Brain microvascular endothelial cell (primary cell): ENCODE data around the gene PIN4.

ENCODE experiments used
- DNase-seq: peaks from one replicate; pipeline ENCODE4 v3.0.0-alpha.2; 2020
- H3K27ac ChIP-seq: fragments of 250-450 bp; sonication (Bioruptor Pico); 2 replicates; pipeline ENCODE4 v1.5.1; 2020; ENCODE audit warnings: mild to moderate bottlenecking, moderate library complexity
- H3K27me3 ChIP-seq: fragments of 250-450 bp; sonication (Bioruptor Pico); replicated peaks from 2 replicates; pipeline ENCODE4 v1.5.1; 2020; ENCODE audit warnings: mild to moderate bottlenecking
- H3K36me3 ChIP-seq: fragments of 250-450 bp; sonication (Bioruptor Pico); replicated peaks from 2 replicates; pipeline ENCODE4 v1.5.1; 2020; ENCODE audit warnings: mild to moderate bottlenecking
- H3K4me3 ChIP-seq: 2 replicates; pipeline ENCODE4 v1.5.1; 2011; ENCODE audit warnings: low read depth, mild to moderate bottlenecking, control low read depth, low read length, moderate library complexity
- in situ Hi-C: cut with HindIII; loops from 2 replicates; pipeline ENCODE4 v1.10.0; 2017; ENCODE audit warnings: low sequenced_read_pairs, low pct_ligation_motif_present
- TF ChIP-seq, protein P1 (sequence below): IDR thresholded peaks from 2 replicates; pipeline ENCODE4 v1.5.1; 2011; ENCODE audit warnings: low read depth, mild to moderate bottlenecking, moderate library complexity, low read length, control low read depth, inconsistent platforms; ENCODE audit errors: missing control alignments

The PIN4 gene

DNA sequence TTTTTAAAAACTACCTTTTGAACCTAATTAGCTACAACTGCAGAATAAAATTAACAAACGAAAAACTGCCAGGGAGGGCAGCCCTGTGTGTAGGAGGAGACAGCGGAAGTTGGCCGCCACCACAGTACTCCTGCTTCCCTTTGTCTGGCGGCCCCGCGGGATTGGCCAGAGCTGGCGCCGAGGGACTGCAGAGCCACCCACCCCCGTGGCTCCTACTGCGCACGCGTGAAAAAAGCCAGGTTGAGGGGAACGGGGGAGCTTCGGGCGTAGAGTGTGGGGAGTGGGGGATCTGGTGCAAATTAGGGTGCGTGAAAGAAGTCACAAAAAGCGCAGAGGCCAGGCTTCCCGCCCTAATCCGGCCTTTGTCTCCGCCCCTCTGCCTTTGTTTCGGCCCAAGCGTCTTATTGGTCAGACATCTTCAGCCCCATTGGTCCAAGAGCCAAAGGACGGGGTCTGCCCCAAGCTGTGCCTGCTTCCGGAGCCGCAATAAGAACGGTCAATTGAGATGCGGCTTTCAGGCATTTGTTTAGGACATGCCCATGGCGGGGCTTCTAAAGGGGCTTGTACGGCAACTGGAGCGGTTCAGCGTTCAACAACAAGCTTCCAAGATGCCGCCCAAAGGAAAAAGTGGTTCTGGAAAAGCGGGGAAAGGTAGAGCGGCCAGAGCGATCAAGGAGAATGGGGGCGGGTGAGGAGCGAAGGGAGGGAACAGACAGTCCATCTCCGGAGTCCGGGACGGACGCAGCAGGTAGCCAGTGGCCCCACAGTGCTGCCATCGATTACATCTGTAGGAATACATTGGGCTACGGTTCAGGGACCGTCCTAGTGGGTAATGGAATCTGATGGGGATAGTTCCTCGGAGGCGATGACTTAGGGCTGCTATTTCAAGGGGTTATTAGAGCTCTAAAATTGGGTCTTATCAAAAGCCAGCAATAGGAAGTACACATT lies at the start of gene PIN4:
TSS of gene PIN4 (plus strand) at position 580 of the 948 bp plus-strand sequence. CDS start at position 609, 29 bp downstream.
- TF ChIP-seq, protein P1, sequence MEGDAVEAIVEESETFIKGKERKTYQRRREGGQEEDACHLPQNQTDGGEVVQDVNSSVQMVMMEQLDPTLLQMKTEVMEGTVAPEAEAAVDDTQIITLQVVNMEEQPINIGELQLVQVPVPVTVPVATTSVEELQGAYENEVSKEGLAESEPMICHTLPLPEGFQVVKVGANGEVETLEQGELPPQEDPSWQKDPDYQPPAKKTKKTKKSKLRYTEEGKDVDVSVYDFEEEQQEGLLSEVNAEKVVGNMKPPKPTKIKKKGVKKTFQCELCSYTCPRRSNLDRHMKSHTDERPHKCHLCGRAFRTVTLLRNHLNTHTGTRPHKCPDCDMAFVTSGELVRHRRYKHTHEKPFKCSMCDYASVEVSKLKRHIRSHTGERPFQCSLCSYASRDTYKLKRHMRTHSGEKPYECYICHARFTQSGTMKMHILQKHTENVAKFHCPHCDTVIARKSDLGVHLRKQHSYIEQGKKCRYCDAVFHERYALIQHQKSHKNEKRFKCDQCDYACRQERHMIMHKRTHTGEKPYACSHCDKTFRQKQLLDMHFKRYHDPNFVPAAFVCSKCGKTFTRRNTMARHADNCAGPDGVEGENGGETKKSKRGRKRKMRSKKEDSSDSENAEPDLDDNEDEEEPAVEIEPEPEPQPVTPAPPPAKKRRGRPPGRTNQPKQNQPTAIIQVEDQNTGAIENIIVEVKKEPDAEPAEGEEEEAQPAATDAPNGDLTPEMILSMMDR = no peak
- in situ Hi-C loops = no loop called here
- Histone ChIP-seq H3K36me3 (no peaks in the 10 kb centered on the region), H3K27me3 (no peaks in the 10 kb centered on the region), H3K27ac (peak within 1 kb of the TSS; percentile 80), H3K4me3 (peak within 1 kb of the TSS; percentile 83)
- DNase-seq = peak; percentile 96

DNA sequence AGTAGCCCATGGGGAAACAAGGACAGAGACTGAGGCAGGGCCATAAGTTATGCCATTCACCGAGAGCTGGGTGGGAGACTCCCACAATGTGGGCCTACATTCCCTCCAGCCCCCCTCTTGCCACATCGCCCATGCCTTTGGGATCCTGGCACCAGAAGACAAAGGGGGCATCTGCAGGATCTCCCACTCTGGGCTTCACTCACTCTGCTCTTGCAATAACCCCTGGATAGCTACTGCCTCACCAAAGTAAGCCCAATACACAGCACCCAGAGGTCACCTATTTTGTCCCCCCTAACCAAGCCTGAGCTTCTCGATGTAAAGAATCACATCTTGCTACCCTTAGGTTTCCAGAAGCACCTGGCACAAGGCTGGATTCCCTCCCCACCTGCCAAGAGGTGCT lies 49.1 kb upstream of the PIN4 start:
- in situ Hi-C loops = no loop called here
- H3K4me3 ChIP-seq = peak overlapping the region; percentile 35
- H3K27ac ChIP-seq = no peak overlapping the region
- TF ChIP-seq, protein P1 = no peak
- no peak for DNase-seq
- no peaks in the 10 kb centered on the region for H3K27me3 ChIP-seq
- H3K36me3 ChIP-seq = no peaks in the 10 kb centered on the region

DNA sequence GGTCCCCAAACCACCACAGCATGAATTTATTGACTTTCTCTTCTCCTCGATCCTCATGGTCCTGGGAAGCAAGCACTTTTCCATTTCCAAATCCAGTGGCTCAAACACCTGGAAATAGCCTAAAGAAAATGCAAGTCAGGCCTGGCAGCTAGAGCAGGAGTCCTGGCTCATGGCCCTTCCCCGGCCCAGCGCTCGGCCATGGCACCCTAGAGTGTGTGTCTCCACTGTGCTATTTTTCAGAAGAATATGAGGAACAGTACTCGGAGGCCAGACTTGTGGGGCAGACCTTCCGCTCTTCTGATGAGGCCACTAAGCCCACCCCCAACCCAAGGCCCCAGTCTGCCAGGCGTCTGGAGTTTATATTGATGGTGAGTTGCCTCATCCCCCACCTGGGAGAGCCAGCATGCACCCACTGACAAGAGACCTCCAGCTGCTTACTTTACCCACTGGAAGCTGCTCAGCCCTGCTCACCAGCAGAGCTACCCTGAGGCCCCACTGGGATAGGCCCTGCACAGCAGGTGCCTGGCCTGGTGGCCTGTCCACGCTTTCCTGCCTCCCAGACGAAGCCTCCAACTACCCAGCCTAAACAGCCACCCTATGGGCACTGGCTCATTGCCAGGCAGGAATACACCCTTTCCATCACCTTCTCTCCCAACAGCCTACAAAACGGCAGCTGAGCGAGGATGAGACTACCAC lies 47.6 kb upstream of the PIN4 start:
- in situ Hi-C loops = no loop called here
- TF ChIP-seq, protein P1 = no peak
- H3K27ac ChIP-seq = no peak overlapping the region

DNA sequence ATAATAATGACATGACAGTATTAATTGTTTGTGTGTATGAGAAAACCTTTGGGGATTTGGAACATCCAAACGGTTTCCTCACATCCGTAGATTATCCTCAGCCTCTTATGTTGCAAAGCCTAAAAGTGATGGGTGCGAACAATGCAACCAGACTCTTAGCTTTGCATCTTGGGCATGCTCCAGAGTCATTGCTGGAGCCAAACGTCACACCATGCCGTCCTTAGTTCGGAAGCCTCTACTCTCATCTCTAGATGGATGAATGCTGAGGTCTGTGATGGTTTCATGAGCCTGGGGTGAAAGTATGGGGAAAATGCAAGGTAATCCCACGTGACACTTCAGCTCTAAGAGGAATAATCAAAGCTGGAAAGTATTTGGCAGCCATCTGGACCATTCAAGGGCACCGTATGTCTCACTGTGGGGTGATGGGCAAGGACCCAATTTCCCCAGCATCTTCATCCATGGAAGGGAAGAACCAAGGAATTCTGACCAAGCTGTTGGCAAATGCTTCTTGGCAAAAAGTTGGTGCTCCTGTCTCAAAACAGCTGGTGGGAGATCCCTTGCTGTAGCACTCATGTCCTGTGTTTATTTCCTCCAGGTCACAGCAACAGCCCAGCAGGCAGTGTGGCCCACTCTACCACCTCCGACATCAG lies 43.6 kb upstream of the PIN4 start:
- Histone ChIP-seq H3K4me3 (no peak overlapping the region), H3K36me3 (no peaks in the 10 kb centered on the region), H3K27me3 (peaks cover 4% of the 10 kb centered on the region), H3K27ac (no peak overlapping the region)
- TF ChIP-seq, protein P1 = no peak
- in situ Hi-C loops = no loop called here
- DNase-seq = no peak

More for the DNA sequence above, 47.6 kb upstream of the PIN4 start:
- DNase-seq = no peak
- H3K4me3 ChIP-seq = no peak overlapping the region
- H3K36me3 ChIP-seq = no peaks in the 10 kb centered on the region
- no peaks in the 10 kb centered on the region for H3K27me3 ChIP-seq

DNA sequence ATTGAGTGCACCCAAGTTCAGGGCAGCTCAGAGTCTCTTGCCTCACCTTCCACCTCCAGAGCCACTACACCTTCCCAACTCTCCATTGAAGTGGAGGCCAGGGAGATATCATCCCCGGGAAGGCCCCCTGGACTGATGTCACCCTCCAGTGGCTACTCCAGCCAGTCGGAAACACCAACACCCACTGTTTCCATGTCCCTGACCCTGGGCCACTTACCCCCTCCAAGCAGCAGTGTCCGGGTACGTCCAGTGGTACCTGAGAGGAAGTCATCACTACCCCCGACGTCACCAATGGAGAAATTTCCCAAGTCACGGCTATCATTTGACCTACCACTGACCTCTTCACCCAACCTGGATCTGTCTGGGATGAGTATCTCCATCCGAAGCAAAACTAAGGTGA lies 42.0 kb upstream of the PIN4 start:
- H3K27ac ChIP-seq = no peak overlapping the region
- no peak overlapping the region for H3K4me3 ChIP-seq
- H3K27me3 ChIP-seq = peaks cover 4% of the 10 kb centered on the region
- TF ChIP-seq, protein P1 = no peak
- in situ Hi-C loops = no loop called here
- no peak for DNase-seq
- H3K36me3 ChIP-seq = no peaks in the 10 kb centered on the region
